ENCODE results near the gene LCN6.
"Not testable (repeated sequence)": the region's sequence is repeated elsewhere in the genome, so short reads cannot be mapped to it uniquely, and the experiment has no call there.

Gene LCN6

GRCh38 chr9:136748201-136748600, at the start of gene LCN6:
Gene LCN6 (minus strand): TSS chr9:136748525. CDS start chr9:136748483, 42 bp downstream.
- no peak for TF ChIP-seq CTCF (IDR thresholded peaks at IDR 0.05; ENCODE audit: insufficient read depth, missing control alignments)
- FAIRE-seq = no peak

GRCh38 chr9:136796775-136797347, 48.5 kb upstream of the LCN6 start:
- not testable (repeated sequence) for DNase-seq (ENCODE audit: insufficient read length, low spot score); FAIRE-seq

More at GRCh38 chr9:136748201-136748600, at the start of gene LCN6:
- no peak for DNase-seq (ENCODE audit: insufficient read length, low spot score)

- FAIRE-seq (no peak), DNase-seq (ENCODE audit: insufficient read length, low spot score) (no peak)
Measured at GRCh38 chr9:136796238-136796774, 48.0 kb upstream of the LCN6 start, which contains the start of gene CCDC183. Gene CCDC183 (plus strand): TSS chr9:136796338. CDS start chr9:136796398, 60 bp downstream.

GRCh38 chr9:136795000-136795348, 46.6 kb upstream of the LCN6 start:
- no peak for DNase-seq (ENCODE audit: insufficient read length, low spot score)
- no peak for FAIRE-seq
- no peak for TF ChIP-seq CTCF (IDR thresholded peaks at IDR 0.05; ENCODE audit: insufficient read depth, missing control alignments)

More at GRCh38 chr9:136796238-136796774, 48.0 kb upstream of the LCN6 start, which contains the start of gene CCDC183:
- TF ChIP-seq CTCF (IDR thresholded peaks at IDR 0.05; ENCODE audit: insufficient read depth, missing control alignments) = no peak

GRCh38 chr9:136794281-136794999, 46.1 kb upstream of the LCN6 start:
- FAIRE-seq (no peak), DNase-seq (ENCODE audit: insufficient read length, low spot score) (no peak)
- TF ChIP-seq CTCF (IDR thresholded peaks at IDR 0.05; ENCODE audit: insufficient read depth, missing control alignments) = no peak

- TF ChIP-seq CTCF (IDR thresholded peaks at IDR 0.05; ENCODE audit: insufficient read depth, missing control alignments) = no peak
- FAIRE-seq (no peak), DNase-seq (ENCODE audit: insufficient read length, low spot score) (no peak)
Measured at GRCh38 chr9:136793086-136793946, 45.0 kb upstream of the LCN6 start.

Data from D721Med (cell line).